Ovary (tissue), 9 donors: ENCODE measurements around the gene SGK1. TPM values are rescaled to one million over a fixed set of nuclear protein-coding genes. Genes with fewer than 3 reads are reported as not detected.

ENCODE experiments used
- DNase-seq, 5 donors: peaks; one replicate each; pipeline ENCODE4 v3.0.0-alpha.2; 2019 to 2020
- H3K27ac ChIP-seq, 2 donors: fragments of 200-600 bp; one replicate each; pipeline versions ENCODE4 v1.5.1 to v1.8.0; 2019 to 2022
- H3K27me3 ChIP-seq: fragments of 200-600 bp; one replicate; pipeline ENCODE4 v1.8.0; 2022
- H3K36me3 ChIP-seq: fragments of 200-600 bp; sonication (generic); one replicate; pipeline ENCODE4 v1.5.1; 2019
- H3K4me1 ChIP-seq: one replicate; pipeline ENCODE4 v1.8.1; 2013; ENCODE audit warnings: mild to moderate bottlenecking, moderate library complexity; ENCODE audit not compliant: insufficient read depth
- H3K4me3 ChIP-seq: fragments of 200-600 bp; sonication (generic); one replicate; pipeline ENCODE4 v1.5.1; 2017
- H3K9me3 ChIP-seq, 2 donors: fragments of 200-600 bp in 1 of 2; sonication (generic) in 1 of 2; one replicate each; pipeline versions ENCODE4 v1.5.1 to v1.8.1; 2013 to 2019; ENCODE audit warnings: mild to moderate bottlenecking in 1 of 2, moderate library complexity in 1 of 2
- EP300 ChIP-seq: sonication (generic); formaldehyde crosslinking; IDR thresholded peaks from one replicate; pipeline ENCODE4 v1.6.1; 2017; ENCODE audit warnings: antibody characterized with exemption
- POLR2A ChIP-seq: fragments of 450-650 bp; IDR thresholded peaks from one replicate; pipeline ENCODE4 v1.6.1; 2017; ENCODE audit warnings: antibody characterized with exemption, mild to moderate bottlenecking, moderate library complexity
- WGBS, 3 donors: extraction: QIAGEN DNeasy Blood & Tissue Kit in 1 of 3; methylation state at CpG; one replicate each; pipeline versions ENCODE4 v1.1.5 to v1.1.7; 2013 to 2017; 5-methylcytosine and 5-hydroxymethylcytosine counted together
- intact Hi-C, 4 donors: fragments of 100-400 bp; cut with DNase I; formaldehyde crosslinking; loops; one replicate each; pipeline versions ENCODE4 v1.11.0 to v1.15.1; 2022 to 2023
- polyA plus RNA-seq, 2 donors: library from polyadenylated mRNA; stranded (reverse); fragments of 200-250 nt in 1 of 2; fragments of 350-450 nt in 1 of 2; fragmentation: Illumina TruSeq in 1 of 2; extraction: RNeasy Lipid Tissue Mini Kit (QIAGEN cat#74804) in 1 of 2; gene quantifications; one replicate each; pipeline ENCODE4 v1.2.3, GENCODE V29; 2013 to 2014
- total RNA-seq, 7 donors: library from RNA; depleted of rRNA in 2 of 7; stranded (reverse); fragments of >200 nt in 2 of 7; fragmentation: NEBNext Ultra II Directional in 3 of 7; extraction: Animal tissue kit (Norgen Biotek cat#: 25700) in 3 of 7; gene quantifications; one replicate each; pipeline versions ENCODE4 v1.1.0 to v1.2.4, GENCODE V29; 2016 to 2023
- TF ChIP-seq, protein P1 (sequence below), 3 donors: fragments of 450-650 bp in 2 of 3; fragments of 200-600 bp in 1 of 3; IDR thresholded peaks; one replicate each; pipeline versions ENCODE4 v1.5.1 to v1.8.0; 2016 to 2022; ENCODE audit warnings: antibody characterized with exemption in 3 of 3, mild to moderate bottlenecking in 1 of 3
- donor health status: DM: no; HTN: no; CAD: no; lungs with moderate emphysema.
- donor health status: DM: no; HTN: no; CAD: no.
- donor health status: Bipolar disorder and iron deficiency.
- donor health status: DM: yes; HTN: yes; CAD: no.
- donor health status: DM: no; HTN: no; CAD: no.
- donor health status: DM: yes; HTN: yes; CAD: no.

Gene SGK1
- total and polyA plus RNA-seq, 9 donors = 124 to 610 (median 174) TPM

DNA sequence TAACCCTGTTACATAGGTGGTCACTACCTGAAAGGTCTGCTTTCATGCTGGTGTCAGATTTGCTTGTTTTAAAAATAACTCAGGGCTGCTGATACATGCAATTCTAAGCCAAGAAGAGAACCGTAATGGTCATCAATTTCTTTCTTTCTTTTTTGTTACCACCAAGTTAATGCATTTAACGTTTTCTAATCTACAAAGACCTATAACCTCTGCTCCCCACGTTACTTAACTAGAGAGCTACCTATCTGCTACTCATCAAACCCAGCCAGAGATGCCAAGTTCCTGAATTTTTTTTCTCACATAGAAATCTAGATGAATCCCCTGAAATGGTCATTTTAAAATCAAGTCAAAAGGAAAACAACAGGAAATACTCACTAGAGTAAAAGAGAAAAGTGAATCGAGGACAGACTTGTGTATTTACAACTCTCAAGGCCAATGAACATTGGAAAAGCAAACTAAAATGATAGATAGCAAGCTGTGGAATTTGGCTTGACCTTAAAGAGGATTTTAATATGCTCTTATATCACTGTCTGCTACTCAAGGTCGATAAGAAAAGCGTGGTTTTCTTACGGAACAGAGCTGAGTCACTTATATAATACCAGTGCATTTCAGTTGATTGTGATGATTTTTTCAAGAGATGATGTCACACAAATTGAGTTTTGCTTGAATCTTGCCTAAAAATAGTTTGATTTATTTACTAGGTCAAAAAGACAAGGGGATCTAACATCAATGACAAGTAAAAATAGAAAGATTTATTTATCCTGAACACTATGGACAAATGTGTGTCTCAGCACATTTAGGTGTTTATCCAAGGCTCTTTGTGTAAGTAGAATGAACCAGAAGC is 67.9 kb downstream of the SGK1 start:
- TF ChIP-seq, protein P1, sequence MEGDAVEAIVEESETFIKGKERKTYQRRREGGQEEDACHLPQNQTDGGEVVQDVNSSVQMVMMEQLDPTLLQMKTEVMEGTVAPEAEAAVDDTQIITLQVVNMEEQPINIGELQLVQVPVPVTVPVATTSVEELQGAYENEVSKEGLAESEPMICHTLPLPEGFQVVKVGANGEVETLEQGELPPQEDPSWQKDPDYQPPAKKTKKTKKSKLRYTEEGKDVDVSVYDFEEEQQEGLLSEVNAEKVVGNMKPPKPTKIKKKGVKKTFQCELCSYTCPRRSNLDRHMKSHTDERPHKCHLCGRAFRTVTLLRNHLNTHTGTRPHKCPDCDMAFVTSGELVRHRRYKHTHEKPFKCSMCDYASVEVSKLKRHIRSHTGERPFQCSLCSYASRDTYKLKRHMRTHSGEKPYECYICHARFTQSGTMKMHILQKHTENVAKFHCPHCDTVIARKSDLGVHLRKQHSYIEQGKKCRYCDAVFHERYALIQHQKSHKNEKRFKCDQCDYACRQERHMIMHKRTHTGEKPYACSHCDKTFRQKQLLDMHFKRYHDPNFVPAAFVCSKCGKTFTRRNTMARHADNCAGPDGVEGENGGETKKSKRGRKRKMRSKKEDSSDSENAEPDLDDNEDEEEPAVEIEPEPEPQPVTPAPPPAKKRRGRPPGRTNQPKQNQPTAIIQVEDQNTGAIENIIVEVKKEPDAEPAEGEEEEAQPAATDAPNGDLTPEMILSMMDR (IDR thresholded peaks at IDR 0.05) = no peak
- TF ChIP-seq POLR2A (no peak), EP300 (no peak)
- DNase-seq = no peak
- H3K9me3 ChIP-seq = no peaks in the 10 kb centered on the region
- H3K27me3 ChIP-seq = no peaks in the 10 kb centered on the region
- intact Hi-C loops = loop anchor here in 1 of 4 donors (5.0 to 10.0 kb wide), 2 partner anchors 65 to 73 kb away; partner anchors contain the start of gene SGK1
- no peaks in the 10 kb centered on the region for H3K36me3 ChIP-seq
- H3K4me3 ChIP-seq = no peak overlapping the region
- WGBS, 3 donors = 2 to 8% (median 7%) methylated on average over 7 of the region's 7 CpGs
- peaks cover 23% of the 10 kb centered on the region for H3K4me1 ChIP-seq
- H3K27ac ChIP-seq = peak overlapping the region; percentile 55 to 90

DNA sequence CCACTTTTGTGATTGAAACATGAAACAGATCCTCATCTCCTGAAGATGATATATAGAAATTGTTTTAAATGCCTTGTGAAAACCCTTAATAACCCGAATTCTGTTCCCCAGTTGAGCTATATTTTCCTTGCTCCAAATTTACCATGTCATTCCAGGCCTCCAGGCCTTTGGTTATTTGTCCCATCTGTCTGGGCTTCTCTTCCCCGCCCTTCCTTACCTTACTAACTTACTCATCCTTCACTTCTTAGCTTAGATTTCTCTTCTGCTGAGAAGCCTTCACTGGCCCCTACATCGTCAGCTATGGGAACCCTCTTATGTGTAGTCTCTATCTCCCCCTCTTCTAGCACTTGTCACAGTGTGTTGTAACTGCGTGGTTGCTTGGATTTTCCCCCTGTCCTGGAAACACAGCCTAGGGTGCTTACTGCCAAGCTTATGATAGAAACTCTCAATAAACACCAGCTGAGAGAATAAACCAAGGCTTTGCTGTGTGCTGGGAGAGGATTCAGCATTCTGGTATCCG is 68.6 kb downstream of the SGK1 start:
- peak in 2 of 5 donors; percentile 35 to 68 for DNase-seq
- no peak overlapping the region for H3K4me3 ChIP-seq
- no peaks in the 10 kb centered on the region for H3K27me3 ChIP-seq
- TF ChIP-seq EP300 = no peak
- peak; percentile 12 for TF ChIP-seq POLR2A
- TF ChIP-seq, protein P1 (IDR thresholded peaks at IDR 0.05) = peak in 1 of 3 donors; percentile 5
- H3K9me3 ChIP-seq = no peaks in the 10 kb centered on the region
- peaks cover 23% of the 10 kb centered on the region for H3K4me1 ChIP-seq
- H3K36me3 ChIP-seq = no peaks in the 10 kb centered on the region
- WGBS, 3 donors = 17 to 34% (median 31%) methylated on average over 5 of the region's 5 CpGs
- intact Hi-C loops = loop anchor here in 1 of 4 donors (10.0 kb wide), 1 partner anchor 66 kb away; the partner anchor contains the start of gene SGK1
- H3K27ac ChIP-seq = peak overlapping the region; percentile 55 to 90

DNA sequence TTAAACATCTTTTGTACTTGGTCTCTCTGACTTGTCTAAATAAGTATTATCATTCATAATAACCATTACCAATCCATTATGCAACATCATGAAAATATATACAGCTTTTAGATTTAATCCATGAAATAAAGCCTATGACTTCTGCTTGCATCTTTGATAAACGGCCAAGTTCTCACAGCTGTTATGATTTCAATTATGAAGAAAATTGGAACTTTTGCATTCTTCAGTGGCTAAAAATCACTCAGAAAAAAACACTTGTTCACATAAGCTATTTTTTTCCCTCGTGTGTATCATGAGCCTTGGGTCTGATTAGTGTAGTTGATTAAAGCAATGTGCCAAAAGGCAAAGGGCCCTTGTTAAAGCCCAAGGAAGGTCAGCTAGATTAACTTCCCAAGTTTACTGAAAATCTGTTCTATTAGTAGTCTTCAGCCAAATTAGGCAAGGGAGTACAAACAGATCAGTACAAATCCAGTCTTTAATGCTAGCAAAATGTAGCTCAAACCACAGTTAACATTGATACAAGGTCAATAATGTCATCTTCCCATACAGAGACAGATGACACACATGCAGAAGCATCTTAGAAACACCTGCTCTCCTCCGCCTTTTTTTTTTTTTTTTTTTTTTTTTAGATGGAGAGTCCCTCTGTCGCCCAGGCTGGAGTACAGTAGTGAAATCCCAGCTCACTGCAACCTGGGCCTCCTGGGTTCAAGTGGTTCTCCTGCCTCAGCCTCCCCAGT is 69.9 kb downstream of the SGK1 start:
- no peak for DNase-seq
- intact Hi-C loops = loop anchor here in 1 of 4 donors (10.0 kb wide), 1 partner anchor 67 kb away; the partner anchor contains the start of gene SGK1
- no peaks in the 10 kb centered on the region for H3K9me3 ChIP-seq
- TF ChIP-seq EP300 (no peak), POLR2A (no peak)
- TF ChIP-seq, protein P1 (IDR thresholded peaks at IDR 0.05) = no peak
- H3K4me1 ChIP-seq = peaks cover 19% of the 10 kb centered on the region
- no peaks in the 10 kb centered on the region for H3K27me3 ChIP-seq
- H3K36me3 ChIP-seq = no peaks in the 10 kb centered on the region
- H3K27ac ChIP-seq = peak overlapping the region in 1 of 2 donors; percentile 90
- WGBS, 3 donors = 27 to 50% (median 43%) methylated on average over 4 of the region's 4 CpGs
- H3K4me3 ChIP-seq = no peak overlapping the region

DNA sequence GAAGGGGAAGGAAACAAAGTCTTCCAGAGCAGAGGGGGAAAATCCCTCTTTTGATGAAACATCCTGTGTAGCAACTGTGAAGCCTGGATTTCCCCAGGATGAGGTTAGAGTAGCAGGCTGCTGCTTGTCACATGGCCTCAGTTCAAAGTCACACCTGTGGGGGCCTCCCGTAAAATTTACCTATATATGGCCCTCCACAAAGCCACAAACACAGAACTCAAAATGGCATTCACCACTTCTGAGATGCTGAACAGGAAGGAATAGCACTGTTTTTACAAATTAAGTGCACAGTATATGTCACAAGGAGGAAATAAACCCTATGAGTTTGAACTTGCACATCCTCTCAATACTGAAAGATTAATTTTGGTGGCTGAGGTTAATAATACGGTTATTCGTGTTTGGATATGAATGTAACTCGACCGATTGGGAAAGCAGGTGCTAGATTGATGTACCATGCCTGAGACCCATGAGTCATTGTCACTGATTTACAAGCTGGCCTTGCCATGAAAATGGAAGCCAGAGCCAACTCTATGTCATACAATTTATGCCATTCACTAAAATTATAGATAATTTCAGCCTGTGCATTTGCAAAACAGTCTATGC is 70.6 kb downstream of the SGK1 start:
- no peaks in the 10 kb centered on the region for H3K27me3 ChIP-seq
- intact Hi-C loops = loop anchor here in 1 of 4 donors (10.0 kb wide), 1 partner anchor 67 kb away; the partner anchor contains the start of gene SGK1
- peaks cover 19% of the 10 kb centered on the region for H3K4me1 ChIP-seq
- DNase-seq = no peak
- H3K4me3 ChIP-seq = no peak overlapping the region
- peak overlapping the region in 1 of 2 donors; percentile 90 for H3K27ac ChIP-seq
- H3K9me3 ChIP-seq = no peaks in the 10 kb centered on the region
- 76 to 88% (median 85%) methylated on average over 5 of the region's 5 CpGs for WGBS, 3 donors
- no peaks in the 10 kb centered on the region for H3K36me3 ChIP-seq
- no peak for TF ChIP-seq POLR2A
- no peak for TF ChIP-seq EP300
